Lung (tissue), 12 donors: ENCODE data around the gene SLC22A4. TPM values are rescaled to one million over a fixed set of nuclear protein-coding genes. Genes with fewer than 3 reads are reported as not detected.
A peak's percentile ranks its signal among the peaks of the same experiment; 100 is the strongest.

Source experiments
- ATAC-seq: fragments of 200-7000 bp; cut with Tn5 transposase; one replicate; pipeline ENCODE4 v1.9.1; 2020; ENCODE audit warnings: moderate number of reproducible peaks; ENCODE audit not compliant: insufficient read depth, low FRiP score
- DNase-seq, 3 donors: peaks; one replicate each; pipeline ENCODE4 v3.0.0-alpha.2; 2013 to 2017
- H3K27ac ChIP-seq, 2 donors: one replicate each; pipeline ENCODE4 v1.5.1; 2013; ENCODE audit warnings: mild to moderate bottlenecking in 2 of 2, moderate library complexity in 2 of 2, control low read depth in 1 of 2, inconsistent platforms in 1 of 2, low read depth in 1 of 2, low read length in 1 of 2
- H3K27me3 ChIP-seq, 3 donors: one replicate each; pipeline ENCODE4 v1.5.1; 2013; ENCODE audit warnings: low read length in 2 of 3; ENCODE audit not compliant: control insufficient read depth in 3 of 3, insufficient read depth in 3 of 3
- H3K36me3 ChIP-seq, 4 donors: one replicate each; pipeline ENCODE4 v1.5.1; 2013; ENCODE audit warnings: low read length in 4 of 4, mild to moderate bottlenecking in 1 of 4, moderate library complexity in 1 of 4; ENCODE audit not compliant: control insufficient read depth in 4 of 4, insufficient read depth in 4 of 4
- H3K4me1 ChIP-seq, 5 donors: one replicate each; pipeline ENCODE4 v1.5.1; 2013; ENCODE audit warnings: low read length in 5 of 5, mild to moderate bottlenecking in 2 of 5, moderate library complexity in 1 of 5; ENCODE audit not compliant: control insufficient read depth in 5 of 5, insufficient read depth in 5 of 5
- H3K4me3 ChIP-seq: one replicate; pipeline ENCODE4 v1.5.1; 2013; ENCODE audit warnings: mild to moderate bottlenecking, control low read depth, moderate library complexity
- H3K9ac ChIP-seq, 2 donors: one replicate each; pipeline ENCODE4 v1.5.1; 2013; ENCODE audit warnings: low read length in 2 of 2, control low read depth in 1 of 2; ENCODE audit not compliant: insufficient read depth in 1 of 2
- H3K9me3 ChIP-seq, 4 donors: one replicate each; pipeline ENCODE4 v1.5.1; 2013; ENCODE audit warnings: low read length in 3 of 4, mild to moderate bottlenecking in 1 of 4, moderate library complexity in 1 of 4; ENCODE audit not compliant: control insufficient read depth in 4 of 4, insufficient read depth in 3 of 4
- WGBS, 2 donors: extraction: QIAGEN DNeasy Blood & Tissue Kit; methylation state at CpG; one replicate each; pipeline ENCODE4 v1.1.7; 2013; 5-methylcytosine and 5-hydroxymethylcytosine counted together
- polyA plus RNA-seq, 2 donors: library from polyadenylated mRNA; stranded (reverse); fragments of 200-250 nt; gene quantifications; one replicate each; pipeline ENCODE4 v1.2.1, GENCODE V29; 2013
- total RNA-seq, 2 donors: library from RNA; depleted of rRNA in 1 of 2; stranded (reverse); fragments of >200 nt in 1 of 2; gene quantifications; one replicate each; pipeline ENCODE4 v1.2.1, GENCODE V29; 2014 to 2021
- TF ChIP-seq, protein P1 (sequence below): IDR thresholded peaks from 2 replicates; pipeline ENCODE4 v1.5.1; 2012; ENCODE audit warnings: mild to moderate bottlenecking; ENCODE audit errors: control extremely low read depth, extremely low read depth
- donor health status: control.
- donor health status: control.
- donor health status: Bipolar disorder and iron deficiency.
- donor health status: healthy.
- donor health status: DM: yes; HTN: yes; CAD: no.

The SLC22A4 gene
- total and polyA plus RNA-seq, 4 donors, result 3.6 to 18.1 (median 13.3) TPM

DNA sequence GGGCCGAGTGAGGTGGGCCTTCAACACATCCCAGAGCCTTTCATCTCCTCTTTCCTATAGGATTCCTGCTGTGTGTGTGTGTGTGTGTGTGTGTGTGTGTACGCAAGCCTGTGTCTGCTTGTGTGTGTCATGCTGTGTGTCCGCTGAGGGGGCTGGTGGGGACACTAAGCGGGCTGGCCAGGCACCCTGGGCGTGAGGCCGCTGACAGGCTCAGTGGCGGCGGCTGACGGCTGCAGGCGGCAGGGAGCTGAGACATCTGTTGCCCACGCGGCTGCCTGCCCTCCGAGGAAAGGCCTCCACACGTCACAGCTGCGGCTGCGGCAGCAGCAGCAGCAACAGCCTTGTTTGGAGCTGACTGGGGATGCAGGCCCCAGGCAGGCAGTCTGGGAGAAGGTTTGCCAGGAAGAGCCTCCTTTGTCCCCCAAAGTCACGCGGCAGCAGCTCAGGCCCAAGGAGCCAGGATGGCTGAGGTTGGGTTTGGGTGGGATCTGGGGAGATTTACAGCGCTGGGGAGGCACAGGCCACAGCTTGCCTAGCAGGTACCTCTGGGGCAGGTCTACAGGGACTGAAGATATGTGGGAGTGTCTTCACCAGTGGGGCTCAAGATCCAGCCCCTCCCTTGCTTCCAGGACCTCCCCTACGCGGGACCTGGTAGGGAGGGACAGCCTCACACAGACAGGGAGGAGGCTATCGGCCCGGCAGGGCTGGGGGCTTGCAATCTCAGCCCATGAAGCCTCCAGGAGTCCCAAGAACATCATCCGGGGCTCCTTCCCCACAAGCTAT lies 34.9 kb upstream of the SLC22A4 start:
- peak overlapping the region in 1 of 2 donors; percentile 15 for H3K9ac ChIP-seq
- whole genome bisulfite sequencing, 2 donors, result 77 to 83% methylated on average over 24 of the region's 24 CpGs
- H3K36me3 ChIP-seq, result no peaks in the 10 kb centered on the region
- peak overlapping the region in 1 of 2 donors; percentile 17 for H3K27ac ChIP-seq
- no peaks in the 10 kb centered on the region for H3K9me3 ChIP-seq
- H3K4me1 ChIP-seq, result peaks cover 0 to 30% (median 11%) of the 10 kb centered on the region in 5 donors
- peak; percentile 25 for ATAC-seq
- H3K27me3 ChIP-seq, result peaks cover 0 to 2% (median 0%) of the 10 kb centered on the region in 3 donors
- TF ChIP-seq, protein P1, sequence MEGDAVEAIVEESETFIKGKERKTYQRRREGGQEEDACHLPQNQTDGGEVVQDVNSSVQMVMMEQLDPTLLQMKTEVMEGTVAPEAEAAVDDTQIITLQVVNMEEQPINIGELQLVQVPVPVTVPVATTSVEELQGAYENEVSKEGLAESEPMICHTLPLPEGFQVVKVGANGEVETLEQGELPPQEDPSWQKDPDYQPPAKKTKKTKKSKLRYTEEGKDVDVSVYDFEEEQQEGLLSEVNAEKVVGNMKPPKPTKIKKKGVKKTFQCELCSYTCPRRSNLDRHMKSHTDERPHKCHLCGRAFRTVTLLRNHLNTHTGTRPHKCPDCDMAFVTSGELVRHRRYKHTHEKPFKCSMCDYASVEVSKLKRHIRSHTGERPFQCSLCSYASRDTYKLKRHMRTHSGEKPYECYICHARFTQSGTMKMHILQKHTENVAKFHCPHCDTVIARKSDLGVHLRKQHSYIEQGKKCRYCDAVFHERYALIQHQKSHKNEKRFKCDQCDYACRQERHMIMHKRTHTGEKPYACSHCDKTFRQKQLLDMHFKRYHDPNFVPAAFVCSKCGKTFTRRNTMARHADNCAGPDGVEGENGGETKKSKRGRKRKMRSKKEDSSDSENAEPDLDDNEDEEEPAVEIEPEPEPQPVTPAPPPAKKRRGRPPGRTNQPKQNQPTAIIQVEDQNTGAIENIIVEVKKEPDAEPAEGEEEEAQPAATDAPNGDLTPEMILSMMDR, result no peak
- DNase-seq, result peak; percentile 95 to 97 (median 96)
- H3K4me3 ChIP-seq, result no peak overlapping the region

DNA sequence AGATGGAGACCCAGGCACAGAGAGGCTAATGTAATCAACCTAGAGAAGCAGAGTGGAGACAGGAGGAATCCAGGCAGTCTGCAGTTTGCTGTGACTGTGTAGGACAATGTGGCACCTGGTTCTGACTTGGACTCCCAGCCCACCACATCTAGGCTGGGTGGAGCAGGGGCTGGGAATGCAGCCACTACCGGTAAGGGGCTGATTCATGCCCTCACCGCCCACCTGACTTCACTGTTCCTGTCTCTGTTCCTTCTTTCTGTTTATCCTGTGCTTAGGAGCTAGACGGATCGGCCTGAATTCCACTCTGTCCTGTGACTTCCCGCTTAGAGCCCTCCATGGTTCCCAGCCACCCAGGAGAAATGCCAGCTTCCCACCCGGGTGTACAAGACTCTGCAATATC lies 34.1 kb upstream of the SLC22A4 start:
- H3K27ac ChIP-seq, result no peak overlapping the region
- DNase-seq (peak in 2 of 3 donors; percentile 10 to 21), ATAC-seq (no peak)
- H3K9me3 ChIP-seq, result no peaks in the 10 kb centered on the region
- no peaks in the 10 kb centered on the region for H3K36me3 ChIP-seq
- TF ChIP-seq, protein P1, result no peak
- H3K27me3 ChIP-seq, result peaks cover 0 to 2% (median 0%) of the 10 kb centered on the region in 3 donors
- WGBS, 2 donors, result 59 to 64% methylated on average over 6 of the region's 6 CpGs
- peaks cover 0 to 30% (median 6%) of the 10 kb centered on the region in 5 donors for H3K4me1 ChIP-seq
- H3K4me3 ChIP-seq, result no peak overlapping the region
- peak overlapping the region in 1 of 2 donors; percentile 15 for H3K9ac ChIP-seq

DNA sequence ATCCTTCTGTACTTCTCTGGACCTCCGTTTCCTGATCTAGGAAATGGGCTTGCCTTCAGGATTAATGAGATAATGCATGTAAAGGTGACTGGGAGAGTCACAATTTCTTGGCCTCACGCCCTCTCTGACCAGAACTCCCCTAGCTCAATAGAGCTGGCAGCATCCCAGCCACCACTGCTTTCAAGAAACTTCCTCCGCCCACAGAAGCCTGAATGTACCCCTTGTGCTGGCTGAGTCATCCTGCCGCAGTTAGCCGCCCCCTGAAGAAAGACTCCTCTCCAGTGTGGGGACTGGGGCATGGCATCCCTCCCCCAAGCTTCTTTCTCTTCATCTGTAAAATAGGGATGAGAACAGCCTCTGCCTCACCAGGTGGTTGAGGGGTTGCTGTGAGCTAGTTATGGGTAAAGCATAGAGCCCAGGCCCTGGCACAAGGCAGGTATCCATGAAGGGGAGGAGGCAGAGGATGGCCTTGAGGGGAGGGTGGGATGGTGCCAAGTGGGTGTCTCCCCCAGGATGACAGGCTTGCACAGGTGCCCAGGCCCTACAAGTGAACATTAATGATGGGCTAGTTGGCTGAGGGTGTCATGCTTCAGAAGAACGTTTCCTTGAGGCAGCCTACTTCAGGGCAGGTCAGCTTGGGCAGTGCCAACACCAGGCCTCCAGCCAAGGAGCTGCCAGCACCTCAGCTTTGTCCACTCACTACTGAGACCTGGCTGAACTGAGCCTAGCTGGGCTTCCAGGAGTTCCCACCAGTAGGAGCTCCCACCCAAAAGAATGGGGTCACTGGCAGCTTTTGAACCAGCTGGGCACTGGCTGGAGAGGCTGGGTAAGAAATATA lies 33.3 kb upstream of the SLC22A4 start:
- TF ChIP-seq, protein P1, result no peak
- no peaks in the 10 kb centered on the region for H3K36me3 ChIP-seq
- H3K27ac ChIP-seq, result no peak overlapping the region
- no peak for ATAC-seq
- peaks cover 0 to 30% (median 14%) of the 10 kb centered on the region in 5 donors for H3K4me1 ChIP-seq
- no peak overlapping the region for H3K4me3 ChIP-seq
- no peaks in the 10 kb centered on the region for H3K9me3 ChIP-seq
- no peak for DNase-seq
- no peak overlapping the region for H3K9ac ChIP-seq
- peaks cover 0 to 2% (median 0%) of the 10 kb centered on the region in 3 donors for H3K27me3 ChIP-seq
- 33 to 39% methylated on average over 6 of the region's 6 CpGs for WGBS, 2 donors
